Measurements from ENCODE around the gene ZFP36L1. TPM values are rescaled to one million over a fixed set of nuclear protein-coding genes. Genes with fewer than 3 reads are reported as not detected.
A peak's percentile ranks its signal among the peaks of the same experiment; 100 is the strongest.

ZFP36L1 gene
- total and polyA plus RNA-seq, 10 of the 15 experiments (the other 5 are each of a cell fraction or from before 2014, with no cell fraction given) = 22.0 to 184 (median 66.1) TPM

DNA sequence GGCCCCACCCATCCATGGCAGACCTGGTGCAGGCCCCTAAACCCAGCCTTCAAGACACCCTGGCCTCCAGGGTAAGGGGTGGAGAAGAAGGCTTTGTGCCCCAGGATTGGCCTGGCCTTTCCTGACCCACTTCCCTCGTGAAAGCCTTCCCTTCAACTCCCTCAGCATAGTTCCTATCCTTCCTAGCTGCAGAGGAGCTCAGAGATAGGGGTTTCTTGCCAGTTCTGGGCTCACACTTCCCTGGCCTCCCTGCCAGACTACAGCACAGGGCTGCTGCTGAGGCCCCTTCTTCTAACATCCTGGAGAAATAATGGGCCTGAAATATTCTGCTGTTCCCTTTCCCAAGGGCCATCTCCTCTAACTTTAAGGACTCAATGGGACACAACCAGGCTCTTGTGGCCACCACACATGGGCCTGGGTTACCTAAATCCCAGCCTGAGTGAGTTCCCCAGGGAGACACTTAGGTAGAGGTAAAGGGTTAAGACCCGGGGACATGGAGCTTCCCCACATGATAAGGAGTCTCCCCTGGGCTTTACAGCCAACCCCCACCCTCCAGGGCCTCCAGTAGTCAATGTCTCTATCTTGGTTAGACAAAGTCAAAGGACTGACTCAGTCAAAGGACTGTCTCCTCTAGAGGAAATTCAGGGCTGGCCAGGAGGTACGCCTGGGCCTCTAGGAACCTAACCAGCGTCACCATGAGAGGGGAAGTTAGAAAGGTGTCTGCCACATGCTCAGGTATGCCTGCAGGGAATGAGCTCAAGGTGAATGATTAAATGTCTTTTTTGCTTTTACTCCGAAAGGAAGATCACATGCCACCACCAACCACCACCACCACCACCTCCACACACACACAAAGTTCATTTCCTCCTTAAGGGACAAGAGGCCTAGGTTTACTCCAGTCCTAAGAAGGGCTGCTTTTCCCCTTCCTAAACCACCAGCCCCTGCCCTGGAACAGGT, 7.1 kb downstream of the ZFP36L1 start:
- Histone ChIP-seq H3K9me3 (replicated peaks; ENCODE audit: control insufficient read depth, insufficient read depth, low read length) (no peaks in the 10 kb centered on the region; the same call in 2 of the 3 replicates), H3K27me3 (replicated peaks in 1 of 2; ENCODE audit: control insufficient read depth in 2 of 2, insufficient read depth in 2 of 2, low read length in 1 of 2) (no peaks in the 10 kb centered on the region), H2AFZ (ENCODE audit: control insufficient read depth, low read depth, low read length) (no peak overlapping the region), H3K4me2 (ENCODE audit: control insufficient read depth, insufficient read depth) (no peak overlapping the region), H3K4me3 (no peak overlapping the region), H3K79me2 (ENCODE audit: control insufficient read depth, insufficient read depth, low read length) (peaks cover 22% of the 10 kb centered on the region), H4K20me1 (ENCODE audit: control insufficient read depth, insufficient read depth) (peaks cover 15% of the 10 kb centered on the region), H3K27ac (ENCODE audit: control insufficient read depth, insufficient read depth) (peak overlapping the region; percentile 52), H3K36me3 (ENCODE audit: control insufficient read depth in 2 of 2, insufficient read depth in 2 of 2, low read length in 1 of 2) (peaks cover 13 to 15% of the 10 kb centered on the region in 2 experiments), H3K9ac (ENCODE audit: control insufficient read depth, insufficient read depth, low read length) (no peak overlapping the region), H3K4me1 (ENCODE audit: control insufficient read depth, insufficient read depth, low read length) (peaks cover 32% of the 10 kb centered on the region)
- SMC1A ChIA-PET (ENCODE audit: uncharacterized antibody, unreplicated experiment) = interaction anchor here (0.5 to 9.5 kb wide), 24 partner anchors 9 to 852 kb away, joined by 3 to 200 read pairs (median 4); no protein-coding TSS in a partner anchor
- FAIRE-seq (no peak), ATAC-seq (peak; percentile 7), DNase-seq (ENCODE audit: low read depth, low spot score) (no peak)
- POLR2A ChIA-PET = interaction anchor here (0.5 to 9.5 kb wide), 6 partner anchors 10 to 408 kb away, joined by 3 to 115 read pairs (median 5); no protein-coding TSS in a partner anchor
- intact Hi-C loops (cut with micrococcal nuclease; ENCODE audit: unreplicated experiment) = loop anchor here (2.0 to 5.0 kb wide), 4 partner anchors 54 to 289 kb away; no protein-coding TSS in a partner anchor
- CTCF ChIA-PET = interaction anchor here (0.8 to 9.5 kb wide), 11 partner anchors 13 to 536 kb away, joined by 3 to 254 read pairs (median 3); no protein-coding TSS in a partner anchor
- TF ChIP-seq MTA2 (IDR thresholded peaks at IDR 0.05; ENCODE audit: low read depth) (0 out of 2 replicates have a peak, but pooled peaks have one; percentile 7), MEF2B (IDR thresholded peaks at IDR 0.05; ENCODE audit: partially characterized antibody, poor library complexity, severe bottlenecking) (peak; percentile 30), RAD51 (IDR thresholded peaks at IDR 0.05) (peak; percentile 25; the same call in 1 of the 2 replicates), HDAC2 (IDR thresholded peaks at IDR 0.05) (no peak), BHLHE40 (IDR thresholded peaks at IDR 0.05; ENCODE audit: borderline replicate concordance in 1 of 2, low read depth in 2 of 2, low read length in 1 of 2) (peak in 1 of 2 experiments; percentile 60; a peak in 1 of 4 replicates), NR2C1 (IDR thresholded peaks at IDR 0.05) (no peak), IKZF2 (IDR thresholded peaks at IDR 0.05) (peak; percentile 22 to 45; a peak in 2 of 4 replicates)
- TF ChIP-seq, protein P1, sequence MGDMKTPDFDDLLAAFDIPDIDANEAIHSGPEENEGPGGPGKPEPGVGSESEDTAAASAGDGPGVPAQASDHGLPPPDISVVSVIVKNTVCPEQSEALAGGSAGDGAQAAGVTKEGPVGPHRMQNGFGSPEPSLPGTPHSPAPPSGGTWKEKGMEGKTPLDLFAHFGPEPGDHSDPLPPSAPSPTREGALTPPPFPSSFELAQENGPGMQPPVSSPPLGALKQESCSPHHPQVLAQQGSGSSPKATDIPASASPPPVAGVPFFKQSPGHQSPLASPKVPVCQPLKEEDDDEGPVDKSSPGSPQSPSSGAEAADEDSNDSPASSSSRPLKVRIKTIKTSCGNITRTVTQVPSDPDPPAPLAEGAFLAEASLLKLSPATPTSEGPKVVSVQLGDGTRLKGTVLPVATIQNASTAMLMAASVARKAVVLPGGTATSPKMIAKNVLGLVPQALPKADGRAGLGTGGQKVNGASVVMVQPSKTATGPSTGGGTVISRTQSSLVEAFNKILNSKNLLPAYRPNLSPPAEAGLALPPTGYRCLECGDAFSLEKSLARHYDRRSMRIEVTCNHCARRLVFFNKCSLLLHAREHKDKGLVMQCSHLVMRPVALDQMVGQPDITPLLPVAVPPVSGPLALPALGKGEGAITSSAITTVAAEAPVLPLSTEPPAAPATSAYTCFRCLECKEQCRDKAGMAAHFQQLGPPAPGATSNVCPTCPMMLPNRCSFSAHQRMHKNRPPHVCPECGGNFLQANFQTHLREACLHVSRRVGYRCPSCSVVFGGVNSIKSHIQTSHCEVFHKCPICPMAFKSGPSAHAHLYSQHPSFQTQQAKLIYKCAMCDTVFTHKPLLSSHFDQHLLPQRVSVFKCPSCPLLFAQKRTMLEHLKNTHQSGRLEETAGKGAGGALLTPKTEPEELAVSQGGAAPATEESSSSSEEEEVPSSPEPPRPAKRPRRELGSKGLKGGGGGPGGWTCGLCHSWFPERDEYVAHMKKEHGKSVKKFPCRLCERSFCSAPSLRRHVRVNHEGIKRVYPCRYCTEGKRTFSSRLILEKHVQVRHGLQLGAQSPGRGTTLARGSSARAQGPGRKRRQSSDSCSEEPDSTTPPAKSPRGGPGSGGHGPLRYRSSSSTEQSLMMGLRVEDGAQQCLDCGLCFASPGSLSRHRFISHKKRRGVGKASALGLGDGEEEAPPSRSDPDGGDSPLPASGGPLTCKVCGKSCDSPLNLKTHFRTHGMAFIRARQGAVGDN (IDR thresholded peaks at IDR 0.05) = peak; percentile 73
- no TSS peak for BruUV-seq (replicated peaks)
- in situ Hi-C loops (cut with MboI) = no loop called here
- WGBS (ENCODE audit: insufficient coverage, insufficient replicate concordance, low lambda C conversion rate, missing lambda C conversion rate) = 41% methylated on average over 5 of the region's 5 CpGs
- RAD21 ChIA-PET (ENCODE audit: unreplicated experiment) = interaction anchor here (0.7 to 10.7 kb wide), 22 partner anchors 8 to 543 kb away, joined by 3 to 244 read pairs (median 4); partner anchors contain the start of gene ZFP36L1

Measured in GM12878 (cell line).